ENCODE results near the gene COPS4.

DNA sequence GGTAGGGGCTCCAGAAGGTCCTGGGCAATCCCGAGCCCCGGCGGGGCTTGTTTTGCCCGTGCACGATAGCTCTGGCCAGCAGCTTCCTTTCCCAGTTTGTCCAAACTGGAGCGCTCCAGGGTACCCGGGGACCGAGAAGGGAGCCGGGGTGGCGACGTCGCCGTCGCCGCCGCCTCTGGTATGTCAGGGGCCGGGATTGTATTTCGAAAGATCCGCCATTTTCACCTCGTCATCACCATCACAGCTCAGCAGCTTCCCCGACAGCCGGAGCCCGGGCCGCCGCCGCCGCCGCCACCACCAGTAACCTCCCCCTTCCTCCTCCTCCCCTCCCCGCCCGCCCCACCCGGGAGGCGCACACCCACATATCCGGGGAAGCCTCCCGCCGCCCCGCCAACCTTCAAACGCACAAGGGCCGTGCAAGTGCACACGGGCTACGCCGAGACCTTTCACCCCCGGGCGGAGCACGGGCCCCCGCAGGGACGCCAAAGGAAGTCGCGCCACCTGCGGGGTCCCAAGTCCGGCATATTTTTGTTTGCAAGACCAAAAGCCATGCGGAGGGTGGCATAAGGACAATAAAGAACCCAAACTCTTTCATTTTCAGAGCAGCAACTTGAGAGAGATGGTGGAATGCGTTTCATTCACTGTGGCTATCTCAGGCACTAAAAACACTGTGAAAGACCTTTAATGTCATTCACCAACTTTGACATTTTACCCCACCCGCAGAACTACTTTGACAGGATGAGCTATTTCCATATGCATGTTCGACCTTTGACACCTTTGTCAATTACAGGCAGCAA lies 24.3 kb upstream of the COPS4 start, which contains the start of gene LIN54:
- TF ChIP-seq EZH2 (IDR thresholded peaks at IDR 0.05) (no peak), EZH2phosphoT487 (IDR thresholded peaks at IDR 0.05) (no peak)
- TF ChIP-seq, protein P1, sequence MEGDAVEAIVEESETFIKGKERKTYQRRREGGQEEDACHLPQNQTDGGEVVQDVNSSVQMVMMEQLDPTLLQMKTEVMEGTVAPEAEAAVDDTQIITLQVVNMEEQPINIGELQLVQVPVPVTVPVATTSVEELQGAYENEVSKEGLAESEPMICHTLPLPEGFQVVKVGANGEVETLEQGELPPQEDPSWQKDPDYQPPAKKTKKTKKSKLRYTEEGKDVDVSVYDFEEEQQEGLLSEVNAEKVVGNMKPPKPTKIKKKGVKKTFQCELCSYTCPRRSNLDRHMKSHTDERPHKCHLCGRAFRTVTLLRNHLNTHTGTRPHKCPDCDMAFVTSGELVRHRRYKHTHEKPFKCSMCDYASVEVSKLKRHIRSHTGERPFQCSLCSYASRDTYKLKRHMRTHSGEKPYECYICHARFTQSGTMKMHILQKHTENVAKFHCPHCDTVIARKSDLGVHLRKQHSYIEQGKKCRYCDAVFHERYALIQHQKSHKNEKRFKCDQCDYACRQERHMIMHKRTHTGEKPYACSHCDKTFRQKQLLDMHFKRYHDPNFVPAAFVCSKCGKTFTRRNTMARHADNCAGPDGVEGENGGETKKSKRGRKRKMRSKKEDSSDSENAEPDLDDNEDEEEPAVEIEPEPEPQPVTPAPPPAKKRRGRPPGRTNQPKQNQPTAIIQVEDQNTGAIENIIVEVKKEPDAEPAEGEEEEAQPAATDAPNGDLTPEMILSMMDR (IDR thresholded peaks at IDR 0.05): no peak

Measured in neural progenitor cell (in vitro differentiated cells).